ENCODE data around the gene BRD4. TPM values are rescaled to one million over a fixed set of nuclear protein-coding genes. Genes with fewer than 3 reads are reported as not detected.

Gene BRD4
- total and polyA plus RNA-seq, 8 donors: 10.6 to 113 (median 20.5) TPM

DNA sequence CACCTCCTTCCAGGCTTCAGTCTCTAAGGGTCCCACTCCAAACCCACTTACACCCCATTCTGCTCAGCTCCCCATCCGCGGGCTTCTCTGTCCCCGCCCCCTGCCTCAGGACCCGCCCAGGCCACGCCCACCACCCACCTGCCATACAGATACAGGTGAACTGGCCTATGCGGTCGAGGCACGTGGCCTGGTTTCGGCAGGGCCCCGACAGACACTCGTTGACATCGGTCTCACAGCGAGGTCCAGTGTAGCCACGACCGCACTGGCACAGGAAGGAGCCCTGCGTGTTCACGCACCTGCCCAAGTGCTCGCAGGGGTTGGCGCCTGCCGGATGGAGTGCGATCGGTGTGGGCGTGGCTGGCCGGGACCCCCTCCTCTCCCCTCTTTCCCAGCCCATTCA lies 143.5 kb downstream of the BRD4 start:
- DNase-seq: no peak
- peaks cover 0 to 14% (median 5%) of the 10 kb centered on the region in 4 donors for H3K36me3 ChIP-seq
- H3K27me3 ChIP-seq: peaks cover 0 to 11% (median 0%) of the 10 kb centered on the region in 3 donors
- TF ChIP-seq POLR2AphosphoS5 (IDR thresholded peaks at IDR 0.05) (no peak), EP300 (IDR thresholded peaks at IDR 0.05) (no peak), POLR2A (IDR thresholded peaks at IDR 0.05) (no peak)
- TF ChIP-seq, protein P1, sequence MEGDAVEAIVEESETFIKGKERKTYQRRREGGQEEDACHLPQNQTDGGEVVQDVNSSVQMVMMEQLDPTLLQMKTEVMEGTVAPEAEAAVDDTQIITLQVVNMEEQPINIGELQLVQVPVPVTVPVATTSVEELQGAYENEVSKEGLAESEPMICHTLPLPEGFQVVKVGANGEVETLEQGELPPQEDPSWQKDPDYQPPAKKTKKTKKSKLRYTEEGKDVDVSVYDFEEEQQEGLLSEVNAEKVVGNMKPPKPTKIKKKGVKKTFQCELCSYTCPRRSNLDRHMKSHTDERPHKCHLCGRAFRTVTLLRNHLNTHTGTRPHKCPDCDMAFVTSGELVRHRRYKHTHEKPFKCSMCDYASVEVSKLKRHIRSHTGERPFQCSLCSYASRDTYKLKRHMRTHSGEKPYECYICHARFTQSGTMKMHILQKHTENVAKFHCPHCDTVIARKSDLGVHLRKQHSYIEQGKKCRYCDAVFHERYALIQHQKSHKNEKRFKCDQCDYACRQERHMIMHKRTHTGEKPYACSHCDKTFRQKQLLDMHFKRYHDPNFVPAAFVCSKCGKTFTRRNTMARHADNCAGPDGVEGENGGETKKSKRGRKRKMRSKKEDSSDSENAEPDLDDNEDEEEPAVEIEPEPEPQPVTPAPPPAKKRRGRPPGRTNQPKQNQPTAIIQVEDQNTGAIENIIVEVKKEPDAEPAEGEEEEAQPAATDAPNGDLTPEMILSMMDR (IDR thresholded peaks at IDR 0.05): no peak
- no peaks in the 10 kb centered on the region for H3K9me3 ChIP-seq
- no peaks in the 10 kb centered on the region for H3K4me1 ChIP-seq
- H3K4me3 ChIP-seq: no peak overlapping the region
- 84 to 91% (median 89%) methylated on average over 20 to 24 of the region's 24 CpGs for WGBS, 5 donors
- H3K27ac ChIP-seq: no peak overlapping the region
- intact Hi-C loops (cut with DNase I; ENCODE audit: low total_unique reads): no loop called here

DNA sequence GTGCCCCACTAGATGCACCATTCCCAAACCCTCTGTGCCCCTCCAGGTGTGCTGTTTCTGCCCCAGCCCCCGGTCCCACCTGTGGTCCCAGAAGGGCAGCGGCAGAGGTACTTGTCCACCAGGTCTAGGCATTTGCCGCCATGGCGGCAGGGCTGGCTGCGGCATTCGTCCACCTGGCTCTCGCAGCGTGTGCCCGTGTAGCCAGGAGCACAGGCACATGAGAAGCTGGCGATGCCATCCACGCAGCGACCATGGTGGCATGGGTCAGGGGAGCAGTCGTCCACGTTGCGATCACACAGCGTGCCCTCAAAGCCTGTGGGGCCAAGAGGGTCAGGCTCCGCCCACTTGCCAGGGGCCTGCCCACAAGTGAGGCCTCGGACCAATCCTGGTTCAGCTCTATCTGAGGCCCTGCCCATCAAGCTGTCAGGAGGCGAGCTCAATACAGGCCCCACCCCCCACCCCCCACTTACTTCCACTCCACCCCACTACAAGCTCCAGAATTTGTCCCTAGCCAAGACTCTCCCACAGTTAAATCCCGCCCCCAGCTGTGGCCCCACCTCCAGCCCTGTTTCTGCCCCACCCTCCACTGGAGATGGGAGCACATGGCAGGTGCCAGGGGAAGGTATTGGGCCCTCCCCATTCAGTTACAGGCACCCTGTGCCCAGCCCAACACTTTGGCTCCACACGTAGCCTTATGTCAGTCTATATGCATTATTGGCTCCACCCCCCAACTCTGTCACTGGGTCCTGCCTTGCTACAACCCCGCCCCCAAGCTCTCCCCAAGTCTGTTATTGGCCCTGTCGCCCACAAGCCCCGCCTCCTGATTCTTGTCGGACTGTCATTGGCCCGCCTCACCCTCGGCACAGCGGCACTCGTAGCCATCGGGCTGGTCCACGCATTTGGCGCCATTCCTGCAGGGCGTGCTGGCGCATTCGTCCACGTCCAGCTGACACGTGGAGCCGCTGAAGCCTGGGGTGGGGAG lies 145.0 kb downstream of the BRD4 start:
- Histone ChIP-seq H3K4me1 (no peaks in the 10 kb centered on the region), H3K36me3 (peaks cover 0 to 14% (median 5%) of the 10 kb centered on the region in 4 donors), H3K27me3 (peaks cover 0 to 6% (median 0%) of the 10 kb centered on the region in 3 donors), H3K9me3 (no peaks in the 10 kb centered on the region), H3K4me3 (no peak overlapping the region), H3K27ac (no peak overlapping the region)
- WGBS, 5 donors: 92 to 95% (median 94%) methylated on average over 38 of the region's 38 CpGs
- intact Hi-C loops (cut with DNase I; ENCODE audit: low total_unique reads): no loop called here
- no peak for DNase-seq
- TF ChIP-seq POLR2A (IDR thresholded peaks at IDR 0.05): no peak
- TF ChIP-seq EP300 (IDR thresholded peaks at IDR 0.05): no peak
- TF ChIP-seq, protein P1 (IDR thresholded peaks at IDR 0.05): no peak
- no peak for TF ChIP-seq POLR2AphosphoS5 (IDR thresholded peaks at IDR 0.05)

Small RNAs within 50 kb of the gene (small RNA-seq; reads per million reads assigned to genes)
- 0 reads per million in 4 donors for gene AC005776.1

Other genes starting within 250 kb of the BRD4 start
- gene SYDE1, start 225.1 kb downstream of the BRD4 start, total RNA-seq: 10 to 100 TPM in 2 of 5 donors, 1 to 10 TPM in 3; 2.0 to 19.6 (median 9.9) TPM
- 10 to 100 TPM in 1 of 3 donors, 1 to 10 TPM in 2; 5.5 to 13.5 (median 7.6) TPM for gene SYDE1, start 225.1 kb downstream of the BRD4 start, polyA plus RNA-seq
- 10 to 100 TPM; 22.5 to 54.5 (median 24.4) TPM for gene NOTCH3, start 131.5 kb downstream of the BRD4 start, total RNA-seq
- gene NOTCH3, start 131.5 kb downstream of the BRD4 start, polyA plus RNA-seq: 10 to 100 TPM in 1 of 3 donors, 1 to 10 TPM in 2; 1.2 to 12.6 (median 2.2) TPM
- gene EPHX3, start 100.1 kb downstream of the BRD4 start, total RNA-seq: 1 to 10 TPM in 2 of 5 donors, not detected in 3; 1.1 to 4.2 TPM
- 10 to 100 TPM in 1 of 3 donors, under 1 TPM in 1, not detected in 1; 0.31 to 12.8 TPM for gene EPHX3, start 100.1 kb downstream of the BRD4 start, polyA plus RNA-seq
- gene AKAP8, start 47.2 kb upstream of the BRD4 start, total RNA-seq: 10 to 100 TPM; 19.8 to 38.7 (median 23.7) TPM
- 10 to 100 TPM in 2 of 3 donors, 1 to 10 TPM in 1; 9.5 to 14.1 (median 13.7) TPM for gene AKAP8, start 47.2 kb upstream of the BRD4 start, polyA plus RNA-seq
- 100 to 1,000 TPM in 3 of 5 donors, 10 to 100 TPM in 2; 67.8 to 320 (median 120) TPM for gene AKAP8L, start 86.4 kb upstream of the BRD4 start, total RNA-seq
- gene AKAP8L, start 86.4 kb upstream of the BRD4 start, polyA plus RNA-seq: 100 to 1,000 TPM in 1 of 3 donors, 10 to 100 TPM in 2; 73.4 to 106 (median 73.7) TPM
- gene WIZ, start 117.4 kb upstream of the BRD4 start, total RNA-seq: 100 to 1,000 TPM in 1 of 5 donors, 10 to 100 TPM in 4; 15.2 to 124 (median 60.3) TPM
- 10 to 100 TPM; 13.9 to 16.1 (median 14.2) TPM for gene WIZ, start 117.4 kb upstream of the BRD4 start, polyA plus RNA-seq
- gene RASAL3, start 132.0 kb upstream of the BRD4 start, total RNA-seq: 10 to 100 TPM in 2 of 5 donors, 1 to 10 TPM in 3; 1.1 to 21.2 (median 7.8) TPM
- gene RASAL3, start 132.0 kb upstream of the BRD4 start, polyA plus RNA-seq: 1 to 10 TPM; 2.1 to 3.5 (median 2.5) TPM
- not detected for gene PGLYRP2, start 147.0 kb upstream of the BRD4 start, total RNA-seq
- not detected for gene PGLYRP2, start 147.0 kb upstream of the BRD4 start, polyA plus RNA-seq
- gene CYP4F22, start 176.0 kb upstream of the BRD4 start, total RNA-seq: 10 to 100 TPM in 1 of 5 donors, 1 to 10 TPM in 1, under 1 TPM in 1, not detected in 2; 0.14 to 21.6 (median 1.8) TPM
- gene CYP4F22, start 176.0 kb upstream of the BRD4 start, polyA plus RNA-seq: 1 to 10 TPM in 1 of 3 donors, under 1 TPM in 2; 0.12 to 1.1 (median 0.35) TPM

All from stomach (tissue), 9 donors.